Sigmoid colon (tissue), 4 donors: Measurements from ENCODE around the gene GDF11.

Experiments
- EP300 ChIP-seq, 4 donors: sonication (generic); formaldehyde crosslinking; IDR thresholded peaks; one replicate each; pipeline ENCODE4 v1.6.1; 2017; ENCODE audit warnings: antibody characterized with exemption in 4 of 4
- TF ChIP-seq, protein P1 (sequence below), 4 experiments: fragments of 450-650 bp in 3 of 4; fragments of 200-600 bp in 1 of 4; IDR thresholded peaks; one replicate each; pipeline ENCODE4 v1.5.1; 2016 to 2019; ENCODE audit warnings: antibody characterized with exemption in 4 of 4, mild to moderate bottlenecking in 3 of 4, moderate library complexity in 2 of 4

DNA sequence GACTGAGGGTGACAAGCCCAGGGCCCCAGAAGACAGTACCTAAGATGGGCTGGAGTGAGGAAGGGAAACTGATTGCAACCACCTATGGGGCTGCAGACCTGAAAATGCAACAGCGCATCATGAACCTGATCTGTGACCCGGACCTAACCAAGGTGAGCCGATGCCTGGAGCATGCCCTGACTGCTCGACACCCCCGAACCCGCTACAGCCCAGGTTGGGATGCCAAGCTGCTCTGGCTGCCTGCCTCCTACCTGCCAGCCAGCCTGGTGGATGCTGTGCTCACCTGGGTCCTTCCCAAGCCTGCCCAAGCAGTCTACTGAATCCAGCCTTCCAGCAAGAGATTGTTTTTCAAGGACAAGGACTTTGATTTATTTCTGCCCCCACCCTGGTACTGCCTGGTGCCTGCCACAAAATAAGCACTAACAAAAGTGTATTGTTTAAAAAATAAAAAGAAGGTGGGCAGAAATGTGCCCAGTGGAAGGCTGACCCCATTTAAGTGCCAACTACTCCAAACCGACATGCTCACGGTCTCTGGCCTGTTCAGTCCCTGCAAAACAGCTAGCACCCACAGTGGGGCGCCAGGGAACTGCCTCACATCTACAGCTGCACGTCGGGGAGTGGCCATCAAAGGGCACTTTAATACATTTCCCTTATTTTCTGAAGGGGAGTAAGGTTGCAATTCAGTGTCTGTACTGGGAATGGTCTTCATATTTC, 18.5 kb upstream of the GDF11 start:
- no peak for TF ChIP-seq EP300 (IDR thresholded peaks at IDR 0.05)
- TF ChIP-seq, protein P1, sequence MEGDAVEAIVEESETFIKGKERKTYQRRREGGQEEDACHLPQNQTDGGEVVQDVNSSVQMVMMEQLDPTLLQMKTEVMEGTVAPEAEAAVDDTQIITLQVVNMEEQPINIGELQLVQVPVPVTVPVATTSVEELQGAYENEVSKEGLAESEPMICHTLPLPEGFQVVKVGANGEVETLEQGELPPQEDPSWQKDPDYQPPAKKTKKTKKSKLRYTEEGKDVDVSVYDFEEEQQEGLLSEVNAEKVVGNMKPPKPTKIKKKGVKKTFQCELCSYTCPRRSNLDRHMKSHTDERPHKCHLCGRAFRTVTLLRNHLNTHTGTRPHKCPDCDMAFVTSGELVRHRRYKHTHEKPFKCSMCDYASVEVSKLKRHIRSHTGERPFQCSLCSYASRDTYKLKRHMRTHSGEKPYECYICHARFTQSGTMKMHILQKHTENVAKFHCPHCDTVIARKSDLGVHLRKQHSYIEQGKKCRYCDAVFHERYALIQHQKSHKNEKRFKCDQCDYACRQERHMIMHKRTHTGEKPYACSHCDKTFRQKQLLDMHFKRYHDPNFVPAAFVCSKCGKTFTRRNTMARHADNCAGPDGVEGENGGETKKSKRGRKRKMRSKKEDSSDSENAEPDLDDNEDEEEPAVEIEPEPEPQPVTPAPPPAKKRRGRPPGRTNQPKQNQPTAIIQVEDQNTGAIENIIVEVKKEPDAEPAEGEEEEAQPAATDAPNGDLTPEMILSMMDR (IDR thresholded peaks at IDR 0.05), result peak; percentile 12 to 57 (median 47)
